ENCODE results near the gene LGALS7B.
"Not testable (repeated sequence)": the region's sequence is repeated elsewhere in the genome, so short reads cannot be mapped to it uniquely, and the experiment has no call there.

LGALS7B gene

DNA sequence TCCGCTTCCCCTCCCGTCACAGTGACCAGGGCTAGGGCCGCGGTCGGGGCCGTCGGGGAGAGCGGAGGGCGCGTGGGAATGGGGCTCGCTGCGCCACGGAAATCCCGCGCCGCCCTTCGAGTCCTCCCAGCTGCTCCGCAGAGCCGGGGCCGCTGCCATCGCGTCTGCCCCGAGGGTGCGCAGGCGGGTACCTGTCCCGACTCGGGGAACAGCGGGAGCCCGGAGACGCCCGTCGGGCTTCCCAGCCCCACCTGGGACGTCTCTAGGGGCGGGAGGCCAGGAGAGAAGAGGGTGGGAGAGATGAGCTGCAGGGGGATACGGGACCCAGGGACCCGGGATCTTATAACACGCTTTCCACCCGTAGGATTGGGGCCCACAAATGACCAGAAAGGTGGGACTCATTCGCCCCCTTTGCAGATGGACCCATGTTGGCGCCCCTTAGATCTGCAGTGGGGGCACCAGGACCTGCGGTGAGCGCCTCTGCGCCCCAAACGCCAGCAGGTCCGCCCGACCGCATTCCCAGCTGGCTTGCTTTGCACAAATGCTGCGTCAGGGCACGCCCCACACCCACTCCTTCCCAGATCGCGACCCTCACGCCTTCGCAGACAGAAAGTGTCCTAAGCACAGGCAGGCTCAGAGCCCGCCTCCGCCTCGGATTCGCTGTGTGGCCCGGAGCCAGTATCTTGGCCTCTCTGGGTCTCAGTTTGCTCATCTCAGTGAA, 18.6 kb upstream of the LGALS7B start:
- not testable (repeated sequence) for DNase-seq (ENCODE audit: low read depth)

DNA sequence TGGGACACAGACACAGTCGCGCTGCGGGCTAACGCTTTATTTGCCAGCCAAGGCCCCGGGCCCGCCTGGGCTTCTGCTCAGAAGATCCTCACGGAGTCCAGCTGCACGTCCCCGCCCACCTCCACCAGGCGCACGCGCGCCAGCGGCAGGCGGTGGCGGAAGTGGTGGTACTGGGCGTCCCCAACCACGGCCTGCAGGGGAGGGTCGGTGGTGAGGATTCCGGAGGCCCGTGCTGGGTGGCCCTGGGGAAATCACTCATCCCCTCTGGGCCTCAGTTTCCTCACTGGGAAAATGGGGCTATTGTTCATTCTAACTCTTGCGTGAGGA, 18.1 kb upstream of the LGALS7B start:
- not testable (repeated sequence) for DNase-seq (ENCODE audit: low read depth)

DNA sequence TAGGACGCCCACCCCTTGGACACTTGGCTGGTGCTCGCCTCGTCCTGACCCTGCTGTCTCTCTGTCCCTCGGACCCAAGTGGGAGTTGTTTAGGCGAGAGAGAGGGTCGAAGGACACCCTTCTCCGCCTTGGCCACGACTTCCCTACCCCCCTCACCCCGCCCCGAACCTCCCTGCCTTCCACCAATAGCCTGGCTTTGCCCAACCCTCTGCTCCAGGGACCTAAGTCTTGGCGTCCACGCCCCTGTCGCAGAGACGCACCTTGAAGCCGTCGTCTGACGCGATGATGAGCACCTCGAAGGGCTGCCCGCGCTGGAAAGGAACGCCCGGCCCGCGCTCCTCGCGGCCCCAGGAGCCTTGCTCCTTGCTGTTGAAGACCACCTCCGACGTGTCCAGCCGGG, 17.4 kb upstream of the LGALS7B start:
- not testable (repeated sequence) for DNase-seq (ENCODE audit: low read depth)

DNA sequence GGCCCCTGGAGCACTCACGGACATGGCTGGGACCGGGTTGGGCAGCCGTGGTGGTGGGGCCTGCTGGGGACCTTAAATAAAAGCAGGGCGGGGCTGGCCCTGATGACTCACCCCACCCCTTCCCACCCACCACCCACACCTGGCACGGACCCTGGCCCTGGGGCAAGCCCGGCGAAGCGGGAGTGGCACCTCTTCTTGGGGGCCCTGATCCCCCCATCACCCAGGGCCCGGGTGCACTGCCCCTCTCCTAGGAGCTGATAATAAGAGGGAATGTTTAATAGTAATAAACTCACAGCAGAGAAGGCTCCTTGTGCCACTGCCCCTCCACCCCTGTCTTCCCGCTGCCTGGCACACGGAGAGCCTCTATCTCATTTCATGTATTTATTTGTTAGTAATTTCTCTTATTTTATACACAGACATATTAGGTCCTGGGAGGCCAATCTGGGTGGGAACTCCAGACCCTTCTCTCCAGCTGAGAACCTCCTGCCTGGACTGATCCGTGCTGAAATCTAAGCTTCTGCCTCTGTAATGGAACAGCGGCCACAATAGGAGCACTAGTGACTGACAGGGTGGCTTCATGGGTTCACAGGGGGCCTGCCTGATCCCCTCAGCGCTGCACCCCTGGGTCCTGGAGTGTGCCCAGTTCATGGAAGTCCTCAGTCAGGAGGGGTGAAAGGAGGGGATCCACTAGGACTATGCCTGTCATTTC, 15.4 kb upstream of the LGALS7B start, which contains the start of gene LGALS7:
TSS of gene LGALS7 (minus strand) at position 49 of the 709 bp plus-strand sequence. CDS start at position 24, 25 bp downstream.
- no peak for DNase-seq (ENCODE audit: low read depth)

DNA sequence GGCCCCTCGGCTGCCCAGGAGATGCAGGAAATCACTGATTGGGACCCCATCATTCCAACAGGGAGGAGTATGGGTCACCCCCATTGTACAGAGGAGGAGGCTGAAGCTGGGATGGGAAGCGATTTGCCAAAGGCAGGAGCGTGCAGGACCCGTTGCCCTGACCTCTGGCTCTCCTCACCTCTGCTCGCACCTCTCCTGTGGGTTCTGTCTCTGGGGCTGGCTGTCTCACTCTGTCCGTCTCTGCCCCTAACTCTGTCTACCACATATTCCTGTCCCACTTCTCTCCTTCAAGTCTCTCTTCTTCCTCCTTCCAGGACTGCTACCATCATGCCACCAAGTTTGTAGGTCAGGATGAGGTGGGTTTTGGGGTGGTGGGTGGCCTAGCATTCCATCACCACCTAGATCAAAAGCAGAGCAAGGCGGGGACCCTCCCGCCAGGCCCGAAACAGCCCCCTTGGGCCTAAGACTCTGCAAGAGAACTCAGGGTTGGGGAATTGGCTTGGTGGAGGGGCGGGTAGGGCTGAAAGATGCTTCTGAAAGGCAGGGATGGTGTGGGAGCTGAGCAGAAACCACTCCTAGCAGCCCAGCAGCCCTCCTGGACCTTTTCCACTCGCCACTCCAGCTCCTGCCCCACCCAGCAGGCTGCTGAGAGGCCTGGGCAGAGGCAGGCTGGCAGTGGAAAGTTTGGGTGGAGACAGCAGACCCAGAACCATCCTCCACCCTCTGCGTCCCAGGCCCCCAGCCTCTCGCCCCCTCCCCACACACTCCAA, 14.6 kb upstream of the LGALS7B start:
- no peak for DNase-seq (ENCODE audit: low read depth)

DNA sequence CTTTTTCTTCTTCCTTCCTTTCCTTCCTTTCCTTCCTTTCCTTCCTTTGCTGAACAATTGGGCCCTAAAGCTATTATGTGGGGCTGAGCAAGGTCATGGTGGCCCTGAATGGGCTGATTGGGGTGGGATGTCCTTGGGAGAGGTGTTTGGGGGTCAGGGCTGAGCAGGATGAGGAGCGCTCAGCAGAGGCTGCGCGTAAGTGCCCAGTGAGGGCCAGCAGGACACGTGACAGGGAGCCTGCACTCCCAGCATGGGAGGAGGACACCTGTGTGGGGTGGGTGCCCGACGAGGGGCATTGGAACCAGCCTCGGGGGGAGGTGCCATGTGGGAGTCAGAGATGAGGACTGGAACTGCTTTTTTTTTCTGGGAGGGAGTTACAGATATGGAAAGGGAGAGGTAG, 10.3 kb upstream of the LGALS7B start:
- no peak for DNase-seq (ENCODE audit: low read depth)

DNA sequence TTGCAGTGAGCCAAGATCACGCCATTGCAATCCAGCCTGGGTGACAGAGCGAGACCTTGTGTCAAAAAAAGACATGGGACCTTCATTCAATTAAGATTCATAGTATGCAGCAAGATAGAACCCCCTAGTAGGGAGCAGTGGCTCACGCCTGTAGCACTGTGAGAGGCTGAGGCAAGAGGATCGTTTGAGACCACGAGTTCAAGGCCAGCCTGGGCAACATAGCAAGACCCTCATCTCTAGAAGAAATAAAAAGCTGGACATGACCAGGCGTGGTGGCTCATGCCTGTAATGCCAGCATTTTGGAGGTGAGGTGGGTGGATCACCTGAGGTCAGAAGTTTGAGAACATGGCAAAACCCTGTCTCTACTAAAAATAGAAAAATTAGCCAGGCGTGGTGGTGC, 8.6 kb upstream of the LGALS7B start:
- no peak for DNase-seq (ENCODE audit: low read depth)

DNA sequence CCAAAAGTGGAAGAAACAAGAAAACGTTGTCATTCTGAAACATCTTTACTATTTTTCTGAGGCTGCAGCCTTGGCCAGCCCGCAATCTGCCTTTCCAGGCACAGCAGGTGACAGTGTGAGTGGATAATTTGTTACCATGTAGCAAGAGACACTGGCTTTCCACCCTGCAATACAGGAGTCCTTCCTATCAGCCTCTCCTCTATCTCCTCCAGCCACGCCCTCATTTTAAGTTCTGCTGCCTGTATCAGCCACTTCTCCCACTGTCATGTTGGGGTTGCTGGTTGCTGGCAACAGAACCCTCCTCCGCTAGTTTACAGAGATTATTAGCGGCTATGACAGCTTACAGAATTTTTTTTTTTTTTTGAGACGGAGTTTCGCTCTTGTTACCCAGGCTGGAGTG, 7.9 kb upstream of the LGALS7B start:
- DNase-seq (ENCODE audit: low read depth), result no peak

DNA sequence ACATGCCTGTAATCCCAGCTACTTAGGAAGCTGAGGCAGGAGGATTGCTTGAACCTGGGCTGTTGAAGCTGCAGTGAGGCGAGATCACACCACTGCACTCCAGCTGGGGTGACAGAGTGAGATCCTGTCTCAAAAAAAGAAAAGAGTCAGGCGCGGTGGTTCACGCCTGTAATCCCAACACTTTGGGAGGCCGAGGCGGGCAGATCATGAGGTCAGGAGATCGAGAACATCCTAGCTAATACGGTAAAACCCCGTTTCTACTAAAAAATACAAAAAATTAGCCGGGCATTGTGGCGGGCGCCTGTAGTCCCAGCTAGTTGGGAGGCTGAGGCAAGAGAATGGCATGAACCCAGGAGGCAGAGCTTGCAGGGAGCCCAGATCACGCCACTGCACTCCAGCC, 6.8 kb upstream of the LGALS7B start:
- DNase-seq (ENCODE audit: low read depth), result not testable (repeated sequence)

DNA sequence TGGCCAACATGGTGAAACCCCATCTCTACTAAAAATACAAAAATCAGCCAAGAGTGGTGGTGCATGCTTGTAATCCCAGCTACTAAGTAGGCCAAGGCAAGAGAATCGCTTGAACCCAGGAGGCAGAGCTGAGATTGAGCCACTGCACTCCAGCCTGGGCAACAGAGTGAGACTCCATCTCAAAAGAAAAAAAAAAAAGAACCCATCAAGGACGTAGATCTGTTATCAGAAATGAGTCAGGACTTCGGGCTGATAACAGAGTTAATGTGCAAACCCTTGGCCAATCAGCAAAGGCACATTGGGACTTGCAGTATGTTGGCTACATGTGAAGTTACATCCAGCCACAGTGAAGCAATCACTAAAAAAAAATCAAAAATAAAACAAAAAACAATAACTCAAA, 4.8 kb upstream of the LGALS7B start:
- no peak for DNase-seq (ENCODE audit: low read depth)

DNA sequence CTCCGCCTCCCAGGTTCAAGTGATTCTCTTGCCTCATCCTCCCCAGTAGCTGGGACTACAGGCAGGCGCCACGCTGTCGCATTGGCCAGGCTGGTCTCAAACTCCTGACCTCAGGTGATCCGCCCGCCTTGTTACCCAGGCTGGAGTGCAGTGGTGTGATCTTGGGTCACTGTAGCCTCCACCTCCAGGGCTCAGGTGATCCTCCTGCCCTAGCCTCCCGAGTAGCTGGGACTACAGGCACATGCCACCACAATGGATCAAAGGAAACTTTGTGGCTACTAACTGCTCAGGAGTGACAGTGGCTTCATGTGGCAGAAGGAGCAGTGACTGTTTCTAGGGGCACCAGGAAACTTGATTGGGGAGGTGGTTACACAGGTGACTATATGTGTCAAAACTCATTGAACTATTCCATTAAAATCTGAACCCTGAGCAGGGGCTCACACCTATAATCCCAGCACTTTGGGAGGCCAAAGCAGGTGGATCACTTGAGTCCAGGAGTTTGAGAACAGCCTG, 3.8 kb upstream of the LGALS7B start:
- DNase-seq (ENCODE audit: low read depth), result no peak

DNA sequence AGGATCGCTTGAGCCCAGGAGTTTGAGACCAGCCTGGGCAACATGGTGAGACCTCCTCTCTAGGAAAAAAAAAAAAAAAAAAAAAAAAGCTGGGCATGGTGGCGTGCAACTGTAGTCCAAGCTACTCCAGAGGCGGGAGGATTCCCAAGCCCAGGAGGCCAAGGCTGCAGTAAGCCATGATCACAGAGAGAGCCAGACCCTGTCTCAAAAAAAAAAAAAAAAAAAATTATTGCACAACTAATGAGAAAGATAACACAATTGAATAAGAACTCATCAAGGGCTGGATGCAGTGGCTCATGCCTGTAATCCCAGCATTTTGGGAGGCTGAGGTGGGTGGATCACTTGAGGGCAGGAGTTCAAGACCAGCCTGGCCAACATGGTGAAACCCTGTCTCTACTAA, 2.9 kb upstream of the LGALS7B start:
- DNase-seq (ENCODE audit: low read depth), result not testable (repeated sequence)

DNA sequence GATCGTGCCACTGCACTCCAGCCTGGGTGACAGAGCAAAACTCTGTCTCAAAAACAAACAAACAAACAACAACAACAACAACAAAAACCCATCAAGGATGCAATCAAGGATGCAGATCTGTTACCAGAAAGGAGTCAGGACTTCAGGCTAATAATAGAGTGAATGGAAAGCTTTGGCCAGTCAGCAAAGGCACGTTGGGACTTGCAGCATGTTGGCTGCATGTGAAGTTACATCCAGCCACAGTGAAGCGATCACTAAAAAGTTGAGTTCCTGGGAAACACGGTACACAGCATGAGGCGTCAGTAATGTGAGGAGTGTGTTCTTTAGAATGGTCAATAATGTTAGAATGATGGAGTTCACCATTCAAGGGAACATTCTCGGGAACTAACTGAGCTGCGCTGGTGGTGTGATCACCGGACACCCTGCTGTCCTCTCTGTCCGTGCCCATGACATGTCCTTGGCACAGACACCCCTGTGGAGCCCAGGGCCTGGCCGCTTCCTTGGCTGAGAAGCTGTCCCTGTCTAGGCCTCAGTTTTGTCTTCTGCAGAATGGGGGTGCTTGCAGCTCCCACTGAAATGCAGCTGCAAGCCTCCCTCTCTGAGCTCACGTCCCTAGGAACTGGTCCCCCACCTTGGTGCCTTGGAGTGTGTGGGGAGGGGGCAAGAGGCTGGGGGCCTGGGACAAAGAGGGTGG, 2.3 kb upstream of the LGALS7B start:
- no peak for DNase-seq (ENCODE audit: low read depth)

DNA sequence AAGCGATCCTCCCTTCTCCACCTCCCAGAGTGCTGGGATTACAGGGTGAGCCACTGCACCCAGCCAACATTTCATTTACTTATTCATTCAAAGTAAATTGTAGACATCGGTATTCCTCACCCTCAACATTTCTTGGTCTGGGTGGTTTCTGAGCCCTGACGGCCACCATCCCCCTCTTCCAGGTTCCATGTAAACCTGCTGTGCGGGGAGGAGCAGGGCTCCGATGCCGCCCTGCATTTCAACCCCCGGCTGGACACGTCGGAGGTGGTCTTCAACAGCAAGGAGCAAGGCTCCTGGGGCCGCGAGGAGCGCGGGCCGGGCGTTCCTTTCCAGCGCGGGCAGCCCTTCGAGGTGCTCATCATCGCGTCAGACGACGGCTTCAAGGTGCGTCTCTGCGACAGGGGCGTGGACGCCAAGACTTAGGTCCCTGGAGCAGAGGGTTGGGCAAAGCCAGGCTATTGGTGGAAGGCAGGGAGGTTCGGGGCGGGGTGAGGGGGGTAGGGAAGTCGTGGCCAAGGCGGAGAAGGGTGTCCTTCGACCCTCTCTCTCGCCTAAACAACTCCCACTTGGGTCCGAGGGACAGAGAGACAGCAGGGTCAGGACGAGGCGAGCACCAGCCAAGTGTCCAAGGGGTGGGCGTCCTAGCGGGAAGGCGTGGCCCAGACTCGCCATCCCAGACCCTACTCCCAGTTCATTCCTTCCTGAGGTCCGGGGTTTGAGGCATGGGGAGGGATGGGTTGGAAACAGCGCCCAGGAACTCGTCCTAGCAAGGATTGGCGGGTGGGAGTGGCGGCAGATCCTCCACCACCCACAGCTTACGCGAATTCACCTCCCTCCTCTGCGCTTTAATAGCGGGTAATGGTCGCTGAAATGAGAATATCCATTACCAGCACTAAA, 1.8 kb downstream of the LGALS7B start:
- not testable (repeated sequence) for DNase-seq (ENCODE audit: low read depth)

DNA sequence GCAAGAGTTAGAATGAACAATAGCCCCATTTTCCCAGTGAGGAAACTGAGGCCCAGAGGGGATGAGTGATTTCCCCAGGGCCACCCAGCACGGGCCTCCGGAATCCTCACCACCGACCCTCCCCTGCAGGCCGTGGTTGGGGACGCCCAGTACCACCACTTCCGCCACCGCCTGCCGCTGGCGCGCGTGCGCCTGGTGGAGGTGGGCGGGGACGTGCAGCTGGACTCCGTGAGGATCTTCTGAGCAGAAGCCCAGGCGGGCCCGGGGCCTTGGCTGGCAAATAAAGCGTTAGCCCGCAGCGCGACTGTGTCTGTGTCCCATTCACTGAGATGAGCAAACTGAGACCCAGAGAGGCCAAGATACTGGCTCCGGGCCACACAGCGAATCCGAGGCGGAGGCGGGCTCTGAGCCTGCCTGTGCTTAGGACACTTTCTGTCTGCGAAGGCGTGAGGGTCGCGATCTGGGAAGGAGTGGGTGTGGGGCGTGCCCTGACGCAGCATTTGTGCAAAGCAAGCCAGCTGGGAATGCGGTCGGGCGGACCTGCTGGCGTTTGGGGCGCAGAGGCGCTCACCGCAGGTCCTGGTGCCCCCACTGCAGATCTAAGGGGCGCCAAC, 2.6 kb downstream of the LGALS7B start:
- DNase-seq (ENCODE audit: low read depth), result not testable (repeated sequence)

DNA sequence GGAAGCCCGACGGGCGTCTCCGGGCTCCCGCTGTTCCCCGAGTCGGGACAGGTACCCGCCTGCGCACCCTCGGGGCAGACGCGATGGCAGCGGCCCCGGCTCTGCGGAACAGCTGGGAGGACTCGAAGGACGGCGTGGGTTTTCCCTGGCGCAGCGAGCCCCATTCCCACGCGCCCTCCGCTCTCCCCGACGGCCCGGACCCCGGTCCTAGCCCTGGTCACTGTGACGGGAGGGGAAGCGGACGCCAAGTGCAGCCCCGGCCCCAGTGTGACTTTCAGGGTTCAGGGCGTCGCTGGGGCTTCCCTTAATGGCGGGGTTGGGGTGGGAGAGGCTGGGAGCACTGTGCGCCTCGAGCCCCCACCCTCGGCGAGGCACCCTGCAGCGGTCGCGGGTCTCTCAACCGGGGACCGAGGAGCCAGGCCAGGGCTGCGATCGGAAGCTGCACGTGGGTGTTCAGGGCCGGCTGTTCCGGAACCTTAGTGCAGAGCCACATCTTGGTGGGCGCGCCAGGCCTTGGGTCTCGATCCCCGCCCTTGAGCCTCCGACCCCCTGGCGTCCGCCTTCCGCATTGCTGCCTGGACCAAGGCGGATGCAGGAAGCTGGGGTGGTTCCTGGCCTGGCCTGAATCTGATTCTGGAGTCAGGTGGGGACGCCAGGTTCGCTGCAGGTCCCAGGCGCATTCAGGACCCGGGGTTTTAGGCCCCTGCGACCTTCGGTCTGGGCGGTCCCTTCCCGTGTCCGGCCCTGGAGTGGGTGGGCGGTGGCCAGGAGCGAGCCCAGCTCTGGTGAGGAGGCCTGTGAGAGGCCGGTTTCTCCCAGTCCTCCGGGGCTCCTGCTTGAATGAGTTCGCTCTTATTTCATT, 3.5 kb downstream of the LGALS7B start:
- peak; percentile 19 for DNase-seq (ENCODE audit: low read depth)

DNA sequence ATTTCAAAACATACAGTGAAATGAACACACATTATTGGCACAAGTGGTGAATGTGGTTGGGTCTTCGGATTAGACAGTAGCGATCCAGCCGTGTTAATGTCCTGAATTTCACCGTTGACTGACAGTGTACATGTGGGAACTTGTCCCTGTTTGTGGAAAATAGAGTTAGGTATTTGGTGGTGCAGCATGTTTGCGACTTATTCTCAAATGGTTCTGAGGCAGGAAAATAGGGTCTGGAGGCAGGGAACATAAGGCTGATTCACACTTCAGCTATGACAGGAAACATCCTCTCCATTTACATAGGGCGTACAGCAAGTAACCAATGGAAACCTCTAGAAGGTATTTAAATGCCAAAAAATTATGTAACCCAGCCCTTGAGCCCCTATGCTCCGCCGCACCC, 4.2 kb downstream of the LGALS7B start:
- DNase-seq (ENCODE audit: low read depth), result no peak

DNA sequence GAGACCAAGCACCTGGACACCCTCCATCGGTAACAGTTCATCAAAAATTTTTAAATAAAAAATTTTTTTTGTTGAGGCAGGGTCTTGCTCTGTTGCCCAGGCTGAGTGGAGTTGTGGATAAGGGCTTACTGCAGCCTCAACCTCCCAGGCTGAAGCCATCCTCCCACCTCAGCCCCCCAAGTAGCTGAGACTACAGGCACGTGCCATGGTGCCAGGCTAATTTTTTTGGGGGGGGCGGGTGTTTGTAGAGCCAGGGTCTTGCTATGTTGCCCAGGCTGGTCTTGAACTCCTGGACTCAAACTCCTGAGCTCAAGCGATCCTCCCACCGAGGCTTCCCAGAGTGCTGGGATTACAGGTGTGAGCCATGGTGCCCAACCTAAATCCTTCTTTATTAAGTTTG, 4.7 kb downstream of the LGALS7B start:
- no peak for DNase-seq (ENCODE audit: low read depth)

DNA sequence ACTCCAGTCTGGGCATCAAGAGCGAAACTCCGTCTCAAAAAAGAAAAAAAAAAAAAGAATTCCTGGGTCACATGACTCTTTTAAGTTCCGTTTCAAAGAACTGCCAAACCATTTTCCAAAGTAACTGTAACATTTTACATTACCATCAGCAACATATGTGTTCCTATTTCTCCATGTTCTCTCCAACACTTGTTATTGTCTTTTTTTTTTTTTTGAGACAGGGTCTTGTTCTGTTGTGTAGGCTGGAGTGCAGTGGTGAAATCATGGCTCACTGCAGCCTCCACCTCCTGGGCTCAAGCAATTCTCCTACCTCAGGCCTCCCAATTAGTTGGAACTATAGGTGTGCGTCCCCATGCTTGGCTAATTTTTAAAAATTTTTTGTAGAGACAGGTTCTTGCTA, 6.5 kb downstream of the LGALS7B start:
- no peak for DNase-seq (ENCODE audit: low read depth)

DNA sequence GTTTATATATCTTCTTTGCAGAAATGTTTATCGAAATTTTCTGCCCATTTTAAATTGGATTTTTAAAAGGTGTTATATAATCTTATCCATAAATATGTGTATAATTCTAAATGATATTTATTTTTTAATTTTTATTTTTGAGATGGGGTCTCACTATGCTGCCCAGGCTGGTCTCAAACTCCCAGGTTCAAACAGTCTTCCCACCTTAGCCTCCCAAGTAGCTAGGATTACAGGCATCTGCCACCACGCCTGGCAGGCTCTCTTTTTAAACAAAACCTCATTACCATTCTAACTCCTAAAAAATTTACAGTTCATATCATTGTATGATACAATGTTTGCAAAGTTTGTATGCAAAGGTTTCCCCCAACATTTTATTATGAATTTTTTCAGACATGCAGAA, 7.2 kb downstream of the LGALS7B start:
- no peak for DNase-seq (ENCODE audit: low read depth)

All from activated T-helper 9 cell treated with anti-CD3 and anti-CD28 coated beads, Interleukin-2, amount 50 U/mL, for 16 hours (primary cell).